Stimulated activated CD4-positive, alpha-beta T cell treated with anti-CD3 and anti-CD28 coated beads, Interleukin-4, amount 100 ng/mL, for 4 hours (primary cell): ENCODE results near the gene CRACDL.
"Not testable (repeated sequence)": the region's sequence is repeated elsewhere in the genome, so short reads cannot be mapped to it uniquely, and the experiment has no call there.

Experiments
- DNase-seq, 2 experiments: peaks; one replicate each; pipeline ENCODE4 v3.0.0-alpha.2; 2020

CRACDL gene

DNA sequence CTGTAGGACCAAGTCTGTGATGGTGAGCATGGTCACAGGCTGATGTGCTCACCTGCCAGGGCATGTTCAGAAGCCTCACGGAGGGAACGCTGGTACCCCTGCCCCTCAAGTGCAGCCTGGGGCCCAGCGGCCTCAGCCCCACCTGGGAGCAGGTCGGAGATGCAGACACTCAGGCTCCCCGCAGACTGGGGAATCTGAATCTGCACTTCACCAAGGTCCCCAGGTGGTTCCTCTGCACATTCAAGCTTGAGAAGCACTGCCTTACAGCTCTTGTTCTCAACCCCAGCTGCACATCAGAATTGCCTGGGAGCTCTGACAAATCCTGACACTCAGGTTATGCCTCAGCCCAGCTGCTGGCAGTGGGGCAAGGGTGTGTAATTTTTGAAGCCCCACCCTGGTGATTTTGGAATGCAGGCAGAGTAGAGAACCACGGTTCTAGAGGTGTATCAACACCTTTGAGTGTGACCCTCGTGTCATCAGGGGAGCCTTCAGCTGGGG lies 54.8 kb downstream of the CRACDL start:
- no peak for DNase-seq

DNA sequence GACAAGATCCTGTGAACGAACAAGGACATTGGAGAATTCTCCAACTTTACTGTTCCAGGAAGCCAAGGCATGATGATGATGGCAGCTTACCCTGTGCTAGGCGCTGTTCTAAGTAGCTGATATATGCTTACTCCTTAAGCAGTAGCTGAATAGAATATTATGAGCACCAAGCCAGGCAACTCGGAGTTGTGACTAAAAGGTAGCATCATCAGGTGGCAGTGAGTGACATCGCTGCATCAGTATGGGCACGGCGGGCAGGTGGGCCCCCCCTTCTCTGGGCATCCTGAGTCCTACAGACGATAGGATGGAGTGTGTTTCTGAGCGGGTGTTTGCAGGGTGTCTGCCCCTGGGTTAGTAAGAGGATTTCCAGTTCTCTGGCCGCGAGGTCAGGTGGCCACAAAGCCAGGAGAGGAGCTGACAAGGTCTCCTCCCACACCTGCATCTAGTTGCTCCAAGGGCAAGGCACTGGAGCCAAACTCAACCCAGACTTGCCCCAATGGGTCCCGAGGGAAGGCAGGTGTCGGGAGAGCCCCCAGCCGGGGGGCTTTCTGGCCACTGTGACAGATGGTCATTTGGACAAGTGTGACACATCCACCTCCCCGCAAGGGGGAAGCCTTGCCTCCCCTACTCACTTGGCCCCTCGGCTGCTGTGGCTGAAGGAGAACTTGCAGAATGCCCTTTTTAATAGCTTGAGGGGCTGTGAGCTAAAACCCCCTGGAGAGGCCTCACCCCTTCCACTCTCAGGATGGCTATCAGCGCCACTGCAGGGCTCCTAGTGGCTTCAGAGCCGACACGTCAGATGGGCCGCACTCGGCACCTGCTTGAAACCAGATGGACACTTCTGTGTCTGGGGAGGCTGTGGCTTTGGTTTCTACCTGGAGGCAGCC lies 55.5 kb downstream of the CRACDL start:
- no peak for DNase-seq

DNA sequence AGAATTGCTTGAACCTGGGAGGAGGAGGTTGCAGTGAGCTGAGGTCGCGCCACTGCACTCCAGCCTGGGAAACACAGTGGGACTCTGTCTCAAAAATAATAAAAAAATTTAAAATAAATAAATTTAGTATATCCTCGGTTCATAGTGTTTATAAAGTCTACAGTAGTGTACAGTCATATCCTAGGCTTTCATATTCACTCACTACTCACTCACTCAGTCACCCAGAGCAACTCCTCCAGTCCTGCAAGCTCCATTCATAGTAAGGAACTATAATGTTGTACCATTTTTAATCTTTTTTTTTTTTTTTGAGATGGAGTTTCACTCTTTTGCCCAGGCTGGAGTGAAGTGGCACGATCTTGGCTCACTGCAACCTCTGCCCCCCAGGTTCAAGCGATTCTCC lies 58.4 kb downstream of the CRACDL start:
- not testable (repeated sequence) for DNase-seq

DNA sequence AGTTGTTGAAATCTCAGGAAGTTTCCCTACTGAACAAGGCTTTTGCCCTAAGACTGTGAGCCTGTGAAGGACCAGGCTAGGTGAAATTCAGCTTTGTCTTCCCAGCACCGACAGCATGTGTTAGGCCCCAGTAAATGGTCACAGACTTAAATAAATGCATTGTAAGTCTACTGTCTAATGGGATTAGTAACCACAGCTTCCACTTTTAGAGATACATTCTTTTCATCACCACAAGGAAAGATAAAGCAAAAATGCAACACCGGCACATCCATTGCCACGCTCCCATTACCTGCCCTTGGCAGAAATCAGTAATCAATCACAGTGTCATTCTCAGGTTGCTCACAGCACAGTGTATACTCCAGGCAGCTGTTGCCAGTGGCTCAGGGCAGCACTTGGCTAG lies 59.3 kb downstream of the CRACDL start:
- no peak for DNase-seq

DNA sequence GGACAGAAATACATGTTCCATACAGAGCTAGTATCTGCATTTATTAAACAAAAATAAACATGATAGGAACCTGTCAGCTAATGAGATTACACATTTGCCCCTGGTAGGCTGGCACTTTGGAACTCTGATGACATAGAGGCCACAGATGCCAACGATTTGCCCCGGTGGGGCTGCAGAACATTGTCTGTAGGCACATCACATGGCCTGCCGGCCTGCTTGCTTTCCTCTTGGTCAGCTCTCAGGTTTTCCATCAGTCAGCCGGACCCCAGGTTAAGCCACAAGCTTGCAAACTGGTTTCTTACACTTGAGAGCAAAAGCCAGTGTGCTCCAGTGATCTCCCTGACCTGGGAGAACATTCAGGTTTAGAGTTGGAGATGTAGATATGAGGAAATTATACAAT lies 60.3 kb downstream of the CRACDL start:
- DNase-seq: no peak

DNA sequence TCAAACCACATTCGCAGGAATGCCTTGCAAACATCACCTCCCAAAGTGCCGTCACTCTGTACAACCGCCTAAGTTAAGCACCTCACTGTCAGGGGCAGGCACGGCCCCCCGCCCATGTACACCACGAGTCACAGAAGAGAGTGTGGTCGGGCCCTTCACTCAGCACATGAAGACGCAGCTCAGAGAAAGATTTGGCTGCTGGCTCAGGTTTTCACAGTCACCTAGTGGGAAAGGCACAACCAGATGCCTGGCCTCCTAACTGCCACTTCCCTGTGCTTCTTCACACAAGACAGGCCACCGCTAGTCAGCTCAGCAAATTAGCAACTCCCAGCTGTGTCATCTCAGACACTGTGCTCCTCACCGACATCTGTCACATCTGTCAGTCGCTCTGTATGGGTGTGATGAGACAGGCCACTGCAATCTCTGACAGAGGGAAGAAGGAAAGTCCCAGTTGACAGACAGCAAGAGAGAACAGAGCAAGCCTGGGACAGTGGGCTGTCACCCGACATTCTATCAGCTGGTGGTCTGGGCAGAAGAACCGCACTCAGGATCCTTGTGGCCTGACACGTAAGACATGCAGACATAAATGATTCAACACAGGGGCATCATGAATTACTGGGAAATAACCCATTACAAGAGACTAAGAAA lies 60.8 kb downstream of the CRACDL start:
- no peak for DNase-seq

DNA sequence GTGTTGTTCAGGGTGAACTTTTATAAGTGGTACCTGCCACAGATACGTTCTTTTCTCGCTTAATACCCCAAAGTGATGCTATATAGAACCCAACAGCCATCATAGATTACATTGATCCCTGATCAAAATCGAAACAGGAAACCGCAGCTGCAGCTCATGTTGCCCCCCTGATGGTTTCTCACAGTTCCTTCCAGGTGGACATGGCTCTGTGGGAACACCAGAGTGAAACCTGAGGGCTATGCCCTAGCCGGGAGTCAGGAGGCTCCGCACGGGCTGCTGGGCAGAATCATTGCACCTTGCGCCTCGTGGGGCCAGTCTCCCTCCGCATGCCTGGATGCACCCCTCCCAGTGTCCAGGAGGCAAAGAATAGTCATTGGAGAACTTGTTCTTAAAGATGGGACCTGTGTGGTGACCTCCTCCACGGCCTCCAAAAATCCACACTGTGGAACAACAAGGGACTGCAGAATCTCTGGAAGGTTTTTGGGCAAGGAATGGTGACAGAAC lies 61.8 kb downstream of the CRACDL start:
- DNase-seq: no peak

DNA sequence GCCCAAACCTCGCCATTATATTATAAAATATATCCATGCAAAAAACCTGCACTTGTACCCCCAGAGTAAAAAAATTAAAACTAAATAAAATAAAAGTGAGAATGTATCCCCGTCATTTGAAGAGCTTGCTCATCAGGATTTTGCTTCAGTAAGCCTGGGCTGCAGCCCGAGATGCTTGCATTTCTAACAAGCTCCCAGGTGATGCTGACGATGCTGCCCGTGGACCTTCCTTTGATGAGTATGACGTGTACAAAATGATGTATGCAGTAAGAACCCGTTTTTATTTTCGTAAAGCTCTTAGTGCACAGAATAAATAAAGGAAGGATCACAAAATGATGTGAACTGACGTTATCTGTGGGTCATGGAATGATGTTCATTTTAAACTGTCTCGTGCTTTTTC lies 63.5 kb downstream of the CRACDL start:
- no peak for DNase-seq

DNA sequence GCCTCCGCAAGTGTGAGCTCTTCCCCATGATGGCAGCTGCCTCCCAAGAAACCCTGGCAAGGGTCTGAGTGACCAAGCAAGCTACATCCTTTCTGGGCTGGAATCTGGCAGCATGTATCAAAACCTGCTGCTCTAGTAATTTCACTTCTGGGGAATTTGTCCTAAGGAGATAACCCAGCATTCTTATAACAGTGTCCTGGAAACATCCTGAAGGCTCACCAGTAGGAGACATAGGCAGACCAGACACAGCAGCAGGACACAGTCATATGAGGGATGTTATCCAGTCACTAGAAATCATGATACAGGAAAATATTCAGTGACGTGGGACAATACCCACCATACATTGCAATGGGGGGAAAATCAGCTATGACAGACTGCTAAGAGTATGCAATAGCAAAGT lies 64.5 kb downstream of the CRACDL start:
- no peak for DNase-seq

DNA sequence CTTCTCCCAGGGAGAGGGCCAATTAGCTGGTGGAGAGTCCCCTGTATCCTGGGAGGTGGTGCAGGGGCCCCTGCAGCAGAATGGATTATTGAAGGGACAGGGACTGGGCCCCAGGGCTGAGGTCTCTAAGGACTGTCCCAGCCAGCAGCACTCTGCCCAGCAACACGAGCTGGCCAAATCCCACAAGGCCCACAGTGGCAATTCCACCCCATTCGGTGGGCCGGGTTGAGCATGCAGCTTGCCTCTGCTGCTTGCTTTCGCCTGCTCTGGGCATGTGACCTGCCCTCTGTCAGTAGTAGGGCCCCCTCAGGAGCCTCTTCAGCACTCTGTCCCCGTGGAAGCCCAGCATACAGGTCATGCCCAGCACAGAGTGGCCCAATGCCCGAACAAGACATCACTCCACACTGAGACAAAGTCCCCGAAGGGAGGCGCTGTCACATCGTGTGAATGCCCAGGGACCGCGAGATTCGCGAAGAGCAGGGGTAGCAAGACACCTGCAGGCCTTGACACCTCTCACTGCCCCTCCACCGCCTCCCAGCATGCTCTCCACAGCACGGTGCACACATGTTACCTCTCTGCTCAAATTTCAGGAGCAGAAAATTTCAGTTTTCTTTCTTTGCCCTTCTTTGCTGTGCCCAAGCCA lies 65.4 kb downstream of the CRACDL start:
- no peak for DNase-seq

DNA sequence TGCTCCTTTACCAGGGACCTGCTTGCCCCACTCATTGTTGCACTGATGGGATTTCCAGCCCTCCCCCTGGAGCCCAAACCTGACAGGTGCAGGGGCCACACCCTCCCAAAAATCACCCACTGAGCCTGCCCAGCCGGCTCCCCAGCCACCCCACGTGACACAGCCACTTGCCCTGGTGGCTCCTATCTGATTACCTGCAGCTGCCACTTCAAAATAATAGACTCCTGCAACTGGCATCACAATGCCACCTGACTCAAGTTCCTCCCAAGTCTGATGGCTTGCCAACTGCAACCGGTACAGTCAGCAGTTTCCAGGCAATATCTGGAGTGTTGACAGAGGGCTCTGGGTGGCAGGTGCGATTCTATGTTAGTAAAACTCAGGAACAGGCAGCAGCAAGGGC lies 66.2 kb downstream of the CRACDL start:
- no peak for DNase-seq

DNA sequence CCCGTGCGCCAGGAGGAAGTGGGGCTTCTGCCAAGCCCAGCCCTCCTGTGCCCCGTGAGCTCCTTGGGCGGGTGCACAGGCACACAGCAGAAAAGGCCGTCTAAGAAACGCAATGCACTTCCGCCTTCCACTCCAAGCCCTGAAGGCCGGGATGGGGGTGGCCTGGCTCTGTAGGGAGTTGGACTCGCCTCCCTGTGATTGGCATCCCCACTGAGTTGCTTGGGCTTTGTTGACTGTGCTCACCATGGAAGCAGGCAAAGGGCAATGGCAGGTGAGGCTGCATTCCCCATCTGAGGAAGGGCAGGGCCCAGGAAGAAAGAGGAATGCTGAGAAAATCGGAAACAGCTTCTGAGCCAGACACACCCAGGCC lies 66.8 kb downstream of the CRACDL start:
- DNase-seq: no peak

DNA sequence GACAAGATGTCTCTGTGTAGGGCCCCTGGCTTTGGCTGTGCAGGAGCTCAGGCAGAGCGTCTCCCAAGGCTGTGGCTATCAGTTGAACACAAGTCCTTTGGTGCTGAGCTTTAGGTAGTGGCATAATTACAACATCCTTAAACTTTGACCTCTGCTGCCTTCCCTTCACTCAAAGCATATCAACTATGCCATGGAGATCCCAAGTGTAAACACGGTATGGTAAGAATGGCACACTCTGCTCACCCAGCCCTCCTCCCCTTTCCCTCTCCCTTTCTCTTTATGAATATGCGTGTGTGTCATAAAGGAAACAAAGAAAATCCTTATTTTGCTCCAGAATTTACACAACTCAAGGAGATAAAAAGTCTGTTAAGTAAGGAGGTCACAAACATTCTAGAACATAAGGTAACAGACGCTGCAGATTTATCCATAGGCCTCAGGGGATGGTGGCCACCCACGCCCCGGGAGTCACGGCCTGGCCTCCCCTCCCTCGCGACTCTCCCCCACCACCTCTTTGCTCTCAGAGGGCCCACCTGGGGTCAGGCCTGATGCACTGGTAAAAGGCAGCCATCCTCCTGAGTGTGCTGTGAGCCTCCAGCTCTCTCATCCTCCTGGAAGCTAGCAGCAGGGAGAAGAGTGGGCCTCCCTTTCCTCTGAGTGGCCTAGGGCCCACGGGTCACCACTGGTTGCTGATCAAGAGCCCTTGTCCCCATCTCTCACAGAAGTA lies 67.3 kb downstream of the CRACDL start:
- DNase-seq: no peak

DNA sequence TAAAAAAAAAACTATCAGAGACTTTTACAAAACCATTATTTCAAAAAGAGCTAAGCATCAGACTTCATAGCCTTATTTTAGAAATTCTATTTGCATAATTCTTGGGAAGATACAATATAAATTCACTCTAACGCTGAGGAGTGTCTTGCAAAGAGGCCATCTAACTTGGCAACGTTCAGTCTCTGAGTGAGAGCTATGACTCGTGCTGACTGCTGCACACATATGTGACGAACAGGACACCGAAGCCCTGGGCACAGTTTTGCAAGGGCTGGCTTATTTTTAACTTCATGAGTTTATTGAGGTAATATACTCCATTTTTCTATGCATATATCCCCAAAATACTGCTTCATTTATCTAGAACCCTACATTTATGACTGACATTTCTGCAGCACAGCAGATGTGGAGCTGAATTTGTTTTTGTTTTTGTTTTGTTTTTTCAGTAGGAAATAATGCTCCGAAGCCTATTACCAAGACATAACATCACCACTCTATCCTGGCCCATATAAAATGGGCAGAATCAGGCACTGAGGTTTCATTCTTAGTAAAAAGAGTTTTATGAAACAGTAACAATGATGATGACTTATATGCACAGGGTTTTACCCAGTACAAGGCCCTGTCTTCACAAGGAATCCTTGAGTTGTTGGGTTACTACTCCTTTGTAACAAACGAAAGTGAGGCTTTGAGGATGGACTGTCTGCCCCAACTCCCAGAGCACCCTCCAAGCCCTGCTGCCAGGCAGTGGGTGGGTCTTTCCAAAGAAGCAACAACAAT lies 68.3 kb downstream of the CRACDL start:
- DNase-seq: no peak

DNA sequence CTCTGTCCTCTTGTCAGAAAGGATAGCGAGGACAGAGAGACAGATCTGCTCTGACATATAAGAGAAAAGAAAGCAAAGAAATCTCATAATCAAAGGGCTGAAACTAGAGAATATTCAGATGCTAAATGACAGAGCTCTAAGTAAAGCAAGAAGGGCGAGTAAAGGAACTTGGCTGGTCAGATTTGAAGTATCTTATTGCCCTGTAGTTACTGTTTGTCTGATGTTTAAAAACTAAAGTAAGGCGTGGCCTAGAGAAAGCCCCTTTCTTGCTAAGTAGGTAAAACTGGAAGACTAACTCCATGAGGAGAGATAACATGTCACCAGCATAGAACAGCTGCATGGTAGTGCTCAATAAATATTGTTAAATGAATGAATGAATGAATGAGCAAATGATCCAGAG lies 70.0 kb downstream of the CRACDL start:
- DNase-seq: no peak

DNA sequence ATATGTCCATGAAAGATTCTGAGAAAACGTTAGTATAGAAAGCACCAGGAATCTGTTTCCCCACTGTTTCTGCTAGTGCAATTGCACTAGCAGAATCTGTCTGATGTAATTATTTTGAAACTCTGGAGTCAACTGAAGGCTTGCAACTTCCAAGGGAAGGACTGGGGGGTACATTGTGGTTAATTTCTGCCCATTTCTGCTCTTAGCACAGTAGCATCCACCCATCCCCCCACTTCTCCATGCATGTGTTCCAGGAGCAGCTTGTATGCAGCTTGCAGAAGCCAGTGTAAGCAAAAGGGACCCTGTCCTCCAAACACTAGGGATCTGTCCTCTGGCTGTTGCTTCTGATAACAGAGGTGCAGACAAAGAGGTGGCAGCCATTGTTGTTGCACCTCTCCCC lies 74.4 kb downstream of the CRACDL start:
- no peak for DNase-seq

DNA sequence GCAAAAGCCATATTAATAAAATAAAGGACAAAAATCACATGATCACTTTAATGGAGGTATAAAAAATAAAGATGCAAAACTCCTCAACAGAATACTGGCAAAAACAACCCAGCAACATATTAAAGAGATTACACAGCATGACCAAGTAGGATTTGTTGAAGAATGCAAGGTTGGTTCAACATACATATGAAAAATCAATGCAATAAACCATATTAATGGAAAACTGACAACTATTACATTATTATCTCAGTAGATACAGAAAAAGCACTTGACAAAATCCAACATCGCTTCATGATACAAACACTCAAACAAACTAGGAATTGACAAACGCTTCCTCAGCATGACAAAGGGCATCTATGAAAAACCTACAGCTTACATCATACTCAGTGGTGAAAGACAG lies 76.7 kb downstream of the CRACDL start:
- DNase-seq: no peak

DNA sequence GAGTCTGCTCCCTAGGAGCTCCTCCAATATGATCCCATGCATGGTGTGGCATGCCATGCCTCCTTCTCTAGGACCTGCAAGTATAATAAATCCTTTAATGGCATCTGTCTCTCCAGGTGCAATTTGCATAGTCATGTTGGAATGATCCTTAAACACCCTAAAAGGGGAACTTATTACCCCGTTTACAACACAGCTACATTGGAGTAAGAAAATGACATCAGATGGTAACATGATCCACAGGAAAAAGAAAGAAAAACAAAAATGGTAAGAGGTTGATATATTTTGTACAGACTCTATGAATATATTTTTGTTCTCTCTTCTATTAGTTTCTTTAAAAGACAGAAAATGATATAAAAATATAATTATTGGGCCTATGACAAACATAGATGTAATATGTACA lies 79.0 kb downstream of the CRACDL start:
- DNase-seq: no peak

DNA sequence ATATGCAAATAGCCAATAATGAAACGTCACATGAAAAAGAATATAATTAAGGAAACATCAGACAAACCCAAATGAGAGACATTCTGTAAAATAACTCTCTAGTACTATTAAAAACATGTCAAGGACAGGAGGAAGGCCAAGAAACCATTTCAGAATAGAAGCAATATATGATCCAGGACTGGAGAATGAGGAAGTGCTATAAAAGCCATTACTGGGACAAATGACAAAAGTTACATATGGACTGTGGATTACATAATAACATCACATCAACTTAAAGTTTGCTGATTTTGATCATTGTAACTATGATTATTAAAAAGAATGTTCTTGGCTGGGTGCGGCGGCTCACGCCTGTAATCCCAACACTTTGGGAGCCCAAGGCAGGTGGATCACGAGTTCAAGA lies 81.3 kb downstream of the CRACDL start:
- DNase-seq: no peak

DNA sequence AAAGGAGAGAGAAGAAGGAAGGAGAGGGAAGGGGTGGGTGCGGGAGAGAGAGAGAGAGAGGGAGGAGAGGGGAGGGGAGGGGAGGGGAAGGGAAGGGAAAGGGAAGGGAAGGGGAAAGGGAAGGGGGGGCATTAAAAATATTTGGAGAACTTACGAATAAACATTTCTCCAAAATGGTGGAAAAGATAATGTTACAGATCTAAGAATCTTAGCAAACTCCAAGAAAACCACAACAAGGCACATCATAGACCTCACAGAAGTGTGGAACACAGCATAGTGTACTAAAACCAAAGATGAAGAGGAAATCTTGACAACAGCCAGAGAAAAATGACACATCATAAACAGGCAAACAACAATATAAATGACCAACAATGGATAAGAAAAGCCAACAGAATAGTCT lies 83.1 kb downstream of the CRACDL start:
- no peak for DNase-seq

DNA sequence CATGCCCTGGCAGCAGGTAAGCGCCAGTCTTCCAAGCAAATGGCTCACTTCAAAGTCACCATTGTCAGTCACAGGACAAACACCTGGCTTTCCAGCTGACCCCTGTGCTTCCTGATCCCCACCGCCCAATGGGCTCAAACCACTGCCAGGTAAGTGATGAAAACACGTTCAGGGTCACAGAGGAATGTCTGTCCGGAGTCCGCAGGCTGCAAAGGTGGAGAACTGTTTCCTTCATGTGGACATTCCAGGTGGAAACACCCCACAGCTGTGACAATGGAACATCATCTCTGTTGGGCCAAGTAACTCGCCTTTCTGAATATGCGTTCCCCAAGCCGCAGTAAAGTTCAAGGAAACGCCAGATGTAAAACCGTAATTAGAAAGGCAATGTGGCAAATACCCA lies 86.0 kb downstream of the CRACDL start:
- no peak for DNase-seq

DNA sequence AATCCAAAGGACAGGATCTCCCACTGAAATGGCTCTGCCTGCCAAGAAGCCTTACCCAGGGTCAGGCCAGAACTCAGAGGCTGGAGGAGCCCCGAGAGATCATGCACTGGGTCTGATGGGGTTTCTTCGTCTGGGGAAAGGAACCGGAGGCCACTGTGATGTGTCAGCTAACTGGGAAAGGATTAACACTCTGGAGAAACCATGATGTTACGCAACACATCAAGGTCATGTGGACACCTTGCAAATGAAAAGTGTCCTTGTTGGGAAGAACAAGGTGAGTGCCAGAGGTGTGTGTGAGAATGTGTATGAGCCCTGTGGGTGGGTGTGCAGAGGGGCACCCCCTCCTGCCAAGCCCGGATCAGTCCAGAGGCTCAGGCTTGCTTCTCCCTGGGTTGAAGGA lies 86.9 kb downstream of the CRACDL start:
- no peak for DNase-seq
